Karpas-422 (cell line): Measurements from ENCODE around the gene BATF3. TPM values are rescaled to one million over a fixed set of nuclear protein-coding genes. Genes with fewer than 3 reads are reported as not detected.
"Not testable (repeated sequence)": the region's sequence is repeated elsewhere in the genome, so short reads cannot be mapped to it uniquely, and the experiment has no call there.

Experiments used
- DNase-seq: peaks from one replicate; pipeline ENCODE4 v3.0.0-alpha.2; 2015
- H2AFZ ChIP-seq: fragments of 200-600 bp; sonication (generic); 2 replicates; pipeline ENCODE4 v1.6.1; 2014; ENCODE audit warnings: antibody characterized with exemption, low read length, mixed read lengths
- H3K27ac ChIP-seq: fragments of 200-600 bp; sonication (generic); 2 replicates; pipeline ENCODE4 v1.5.1; 2014; ENCODE audit warnings: mild to moderate bottlenecking, low read length, moderate library complexity
- H3K27me3 ChIP-seq: fragments of 200-600 bp; sonication (generic); 2 replicates; pipeline ENCODE4 v1.6.1; 2014; ENCODE audit warnings: low read length, mixed read lengths
- H3K36me3 ChIP-seq: fragments of 200-600 bp; sonication (generic); 2 replicates; pipeline ENCODE4 v1.6.1; 2014; ENCODE audit warnings: low read length, mixed read lengths; ENCODE audit not compliant: insufficient read depth
- H3K4me1 ChIP-seq: fragments of 200-600 bp; sonication (generic); 2 replicates; pipeline ENCODE4 v1.6.1; 2014; ENCODE audit warnings: mild to moderate bottlenecking, low read length, mixed read lengths
- H3K4me2 ChIP-seq: fragments of 200-600 bp; sonication (generic); 2 replicates; pipeline ENCODE4 v1.6.1; 2014; ENCODE audit warnings: low read length, low read depth, mild to moderate bottlenecking; ENCODE audit not compliant: poor library complexity, severe bottlenecking
- H3K4me3 ChIP-seq: fragments of 200-600 bp; sonication (generic); 2 replicates; pipeline ENCODE4 v1.5.1; 2014; ENCODE audit warnings: mild to moderate bottlenecking, antibody characterized with exemption, low read length, mixed read lengths
- H3K79me2 ChIP-seq: fragments of 200-600 bp; sonication (generic); 2 replicates; pipeline ENCODE4 v1.6.1; 2014; ENCODE audit warnings: mild to moderate bottlenecking, low read length, mixed read lengths
- H3K9ac ChIP-seq: fragments of 200-600 bp; sonication (generic); 2 replicates; pipeline ENCODE4 v1.6.0; 2014; ENCODE audit warnings: low read length
- H3K9me2 ChIP-seq: fragments of 200-600 bp; sonication (generic), shearing (Covaris generic); replicated peaks from 2 replicates; pipeline ENCODE4 v1.6.0; 2014; ENCODE audit warnings: mild to moderate bottlenecking, low read length, moderate library complexity; ENCODE audit not compliant: insufficient read depth
- H3K9me3 ChIP-seq: fragments of 300-700, 200-600 bp; sonication (generic); 2 replicates; pipeline ENCODE4 v1.6.1; 2014; ENCODE audit warnings: low read length, mixed read lengths
- H4K20me1 ChIP-seq: fragments of 200-600 bp; sonication (generic); 2 replicates; pipeline ENCODE4 v1.6.1; 2014; ENCODE audit warnings: mild to moderate bottlenecking, antibody characterized with exemption, low read length, low read depth; ENCODE audit not compliant: insufficient read depth
- total RNA-seq: library from RNA; depleted of rRNA; stranded (reverse); fragments of >200 nt; shearing (Covaris generic); gene quantifications from 2 replicates; pipeline ENCODE4 v1.2.3, GENCODE V29; 2014; ENCODE audit warnings: low replicate concordance

BATF3 gene
- total RNA-seq, 1 experiment from 2014 or later, result 7.7 TPM

DNA sequence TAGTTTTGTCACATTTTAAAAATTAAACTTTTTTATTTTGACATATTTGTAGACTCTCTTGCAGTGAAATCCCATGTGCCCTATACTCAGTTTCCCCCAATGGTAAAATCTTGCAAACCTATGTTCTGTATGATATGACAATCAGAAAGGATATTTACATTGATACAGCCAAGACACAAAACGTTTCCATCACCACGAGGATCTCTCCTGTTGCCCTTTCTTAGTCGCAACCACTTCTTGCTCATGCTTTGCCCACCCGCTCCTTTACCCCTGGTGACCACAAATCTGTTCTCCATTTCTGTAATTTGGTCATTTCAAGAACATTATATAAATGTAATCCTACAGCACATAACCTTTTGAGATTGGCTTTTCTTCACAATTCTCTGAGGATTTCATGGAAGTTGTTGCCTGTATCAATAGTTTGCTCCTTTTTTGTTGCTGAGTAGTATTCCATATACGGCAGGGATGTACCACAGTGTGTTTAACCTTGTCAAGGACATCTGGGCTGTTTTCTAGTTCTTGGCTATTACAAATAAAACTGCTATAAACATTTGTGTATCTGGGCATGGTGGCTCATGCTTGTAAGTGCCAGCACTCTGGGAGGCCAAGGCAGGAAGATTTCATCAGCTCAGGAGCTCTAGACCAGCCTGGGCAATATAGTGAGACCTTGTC lies 14.0 kb upstream of the BATF3 start:
- no peaks in the 10 kb centered on the region for H3K27me3 ChIP-seq
- H3K4me1 ChIP-seq, result no peaks in the 10 kb centered on the region
- no peak overlapping the region for H3K9ac ChIP-seq
- H4K20me1 ChIP-seq, result no peaks in the 10 kb centered on the region
- DNase-seq, result no peak
- no peaks in the 10 kb centered on the region for H3K9me3 ChIP-seq
- H3K27ac ChIP-seq, result no peak overlapping the region
- H2AFZ ChIP-seq, result no peak overlapping the region
- H3K4me2 ChIP-seq, result no peak overlapping the region
- no peaks in the 10 kb centered on the region for H3K36me3 ChIP-seq
- H3K79me2 ChIP-seq, result no peaks in the 10 kb centered on the region
- no peaks in the 10 kb centered on the region for H3K9me2 ChIP-seq
- H3K4me3 ChIP-seq, result no peak overlapping the region

DNA sequence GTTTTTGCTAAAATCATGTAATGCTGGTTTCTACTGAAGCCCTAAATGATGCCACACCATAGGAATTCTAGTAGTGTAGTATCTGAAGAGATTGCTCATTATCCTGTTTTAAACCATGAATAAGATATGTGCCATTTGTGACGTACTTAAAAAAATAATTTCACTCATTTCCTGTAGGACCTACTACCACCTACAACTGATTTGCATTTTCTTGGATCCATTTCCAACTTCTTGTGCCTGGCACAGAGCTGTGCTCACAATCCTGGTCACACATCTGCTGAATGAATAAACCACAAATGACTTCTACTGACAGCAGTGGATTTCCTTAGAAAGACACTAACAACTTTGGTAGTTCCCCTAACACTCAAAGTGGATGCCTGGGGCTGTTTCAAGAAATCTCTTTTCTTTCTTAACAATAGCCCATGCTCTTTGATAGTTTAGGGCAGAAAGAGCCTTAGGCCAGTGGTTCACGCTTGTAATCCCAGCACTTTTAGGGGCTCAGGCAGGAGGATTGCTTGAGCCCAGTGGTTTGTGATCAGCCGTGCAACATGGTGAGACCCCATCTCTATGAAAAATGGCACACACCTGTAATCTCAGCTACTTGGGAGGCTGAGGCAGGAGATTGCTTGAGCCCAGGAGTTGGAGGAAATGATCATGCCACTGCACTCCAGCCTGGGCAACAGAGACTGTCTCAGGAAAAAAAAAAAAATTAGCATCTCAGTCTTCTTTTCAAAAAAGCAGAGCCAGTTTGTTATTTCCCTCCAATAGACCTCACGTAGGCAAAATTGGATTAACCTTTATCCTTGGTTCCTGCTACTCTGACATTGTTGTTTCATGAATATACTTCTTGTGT lies 13.0 kb upstream of the BATF3 start:
- Histone ChIP-seq H3K9me2 (no peaks in the 10 kb centered on the region), H3K9ac (no peak overlapping the region), H3K79me2 (no peaks in the 10 kb centered on the region), H4K20me1 (no peaks in the 10 kb centered on the region), H3K4me3 (no peak overlapping the region), H3K36me3 (no peaks in the 10 kb centered on the region), H3K9me3 (no peaks in the 10 kb centered on the region), H3K4me1 (no peaks in the 10 kb centered on the region), H3K4me2 (no peak overlapping the region), H3K27ac (no peak overlapping the region), H3K27me3 (no peaks in the 10 kb centered on the region), H2AFZ (no peak overlapping the region)
- DNase-seq, result no peak

DNA sequence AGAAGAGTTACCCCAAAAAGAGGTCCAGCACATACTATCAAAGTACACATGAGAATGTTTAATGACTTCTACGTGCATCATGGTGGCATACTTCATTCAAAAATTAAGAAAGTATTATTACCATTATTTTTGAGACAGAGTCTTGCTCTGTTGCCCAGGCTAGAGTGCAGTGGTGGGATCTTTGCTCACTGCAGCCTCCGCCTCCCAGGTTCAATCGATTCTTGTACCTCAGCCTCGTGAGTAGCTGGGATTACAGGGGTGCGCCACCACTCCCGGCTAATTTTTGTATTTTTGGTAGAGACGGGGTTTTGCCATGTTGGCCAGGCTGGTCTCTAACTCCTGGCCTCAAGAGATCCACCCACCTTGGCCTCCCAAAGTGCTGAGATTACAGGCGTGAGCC lies 12.3 kb upstream of the BATF3 start:
- not testable (repeated sequence) for H3K27me3 ChIP-seq, H3K4me1 ChIP-seq, H3K9ac ChIP-seq, H3K36me3 ChIP-seq, H3K79me2 ChIP-seq, H4K20me1 ChIP-seq, DNase-seq, H3K4me3 ChIP-seq, H3K27ac ChIP-seq, H3K9me2 ChIP-seq, H3K4me2 ChIP-seq, H2AFZ ChIP-seq, H3K9me3 ChIP-seq

DNA sequence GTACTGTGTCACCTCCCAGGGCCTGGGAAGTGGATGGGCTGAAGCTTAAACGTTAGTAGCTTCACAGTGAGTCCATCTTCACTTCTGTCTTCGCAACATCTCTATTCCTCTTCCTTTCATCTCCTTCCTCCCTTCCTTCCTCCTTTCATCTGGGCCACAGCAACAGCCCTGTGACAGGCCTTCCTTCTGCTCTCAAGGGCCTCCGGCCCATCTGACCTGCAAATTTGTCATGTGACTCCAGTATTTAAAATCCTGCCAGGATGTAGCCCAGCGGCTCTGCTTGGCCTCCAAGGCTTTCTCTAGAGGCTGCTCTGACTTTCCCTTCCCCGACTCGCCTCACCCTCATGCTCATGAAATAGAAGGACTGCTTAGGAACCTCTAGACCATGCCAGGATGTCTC lies 10.9 kb upstream of the BATF3 start:
- H3K4me1 ChIP-seq, result no peaks in the 10 kb centered on the region
- H3K4me3 ChIP-seq, result no peak overlapping the region
- H2AFZ ChIP-seq, result no peak overlapping the region
- no peaks in the 10 kb centered on the region for H3K79me2 ChIP-seq
- no peaks in the 10 kb centered on the region for H3K9me3 ChIP-seq
- DNase-seq, result no peak
- no peak overlapping the region for H3K9ac ChIP-seq
- no peaks in the 10 kb centered on the region for H3K9me2 ChIP-seq
- H4K20me1 ChIP-seq, result no peaks in the 10 kb centered on the region
- H3K27ac ChIP-seq, result no peak overlapping the region
- H3K27me3 ChIP-seq, result no peaks in the 10 kb centered on the region
- H3K36me3 ChIP-seq, result no peaks in the 10 kb centered on the region
- H3K4me2 ChIP-seq, result no peak overlapping the region

DNA sequence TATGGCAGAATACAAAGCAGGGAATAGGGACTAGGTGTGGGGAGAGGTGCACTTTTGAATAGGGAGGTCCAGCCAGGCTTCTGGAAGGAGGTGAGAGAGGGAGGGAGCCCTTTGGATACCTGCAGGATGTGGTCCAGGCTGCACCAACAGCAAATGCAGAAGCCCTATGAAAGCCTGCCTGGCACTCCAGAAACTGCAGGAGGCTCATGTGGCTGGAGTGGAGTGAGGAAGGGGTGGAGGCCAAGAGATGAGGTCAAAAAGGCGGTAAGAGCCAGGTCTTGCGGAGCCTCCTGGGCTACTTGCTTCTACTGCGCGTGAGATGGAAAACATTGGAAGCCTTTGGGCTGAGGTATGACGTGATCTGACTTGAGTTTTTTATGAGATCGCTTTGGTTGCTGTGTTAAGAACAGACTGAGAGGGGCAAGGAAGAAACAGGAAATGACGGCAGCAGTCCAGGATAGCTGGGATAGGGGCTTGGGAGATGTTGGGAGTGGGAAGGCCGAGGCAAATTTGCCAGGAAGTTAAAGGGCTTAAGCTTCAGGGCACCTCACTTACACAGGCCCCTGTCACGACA lies 4.4 kb upstream of the BATF3 start:
- Histone ChIP-seq H2AFZ (no peak overlapping the region), H3K27ac (no peak overlapping the region), H3K36me3 (no peaks in the 10 kb centered on the region), H4K20me1 (no peaks in the 10 kb centered on the region), H3K27me3 (no peaks in the 10 kb centered on the region), H3K79me2 (no peaks in the 10 kb centered on the region), H3K4me1 (peaks cover 25% of the 10 kb centered on the region), H3K9me2 (no peaks in the 10 kb centered on the region), H3K4me2 (no peak overlapping the region), H3K4me3 (no peak overlapping the region), H3K9me3 (no peaks in the 10 kb centered on the region), H3K9ac (no peak overlapping the region)
- no peak for DNase-seq

DNA sequence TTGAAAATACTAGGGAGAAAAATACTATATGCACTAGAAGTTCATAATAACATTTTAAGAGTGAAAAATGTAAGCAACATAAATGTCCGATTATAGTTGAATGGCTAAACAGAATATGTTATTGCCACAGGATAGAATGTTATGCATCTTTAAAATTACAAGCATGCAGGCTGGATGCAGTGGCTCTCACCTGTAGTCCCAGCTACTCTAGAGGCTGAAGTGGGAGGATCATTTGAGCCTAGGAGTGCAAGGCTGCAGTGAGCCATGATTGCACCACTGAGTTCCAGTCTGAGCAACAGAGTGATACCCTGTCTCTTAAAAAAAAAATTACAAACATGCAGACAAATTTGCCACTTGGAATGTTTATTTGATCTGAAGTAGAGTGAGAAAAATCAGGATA lies 3.0 kb upstream of the BATF3 start:
- no peak for DNase-seq
- H3K27ac ChIP-seq, result no peak overlapping the region
- H3K79me2 ChIP-seq, result no peaks in the 10 kb centered on the region
- H3K4me2 ChIP-seq, result no peak overlapping the region
- H3K36me3 ChIP-seq, result no peaks in the 10 kb centered on the region
- H3K4me3 ChIP-seq, result no peak overlapping the region
- H3K9ac ChIP-seq, result no peak overlapping the region
- H2AFZ ChIP-seq, result no peak overlapping the region
- H3K27me3 ChIP-seq, result no peaks in the 10 kb centered on the region
- no peaks in the 10 kb centered on the region for H4K20me1 ChIP-seq
- no peaks in the 10 kb centered on the region for H3K9me3 ChIP-seq
- H3K9me2 ChIP-seq, result no peaks in the 10 kb centered on the region
- H3K4me1 ChIP-seq, result peaks cover 35% of the 10 kb centered on the region

DNA sequence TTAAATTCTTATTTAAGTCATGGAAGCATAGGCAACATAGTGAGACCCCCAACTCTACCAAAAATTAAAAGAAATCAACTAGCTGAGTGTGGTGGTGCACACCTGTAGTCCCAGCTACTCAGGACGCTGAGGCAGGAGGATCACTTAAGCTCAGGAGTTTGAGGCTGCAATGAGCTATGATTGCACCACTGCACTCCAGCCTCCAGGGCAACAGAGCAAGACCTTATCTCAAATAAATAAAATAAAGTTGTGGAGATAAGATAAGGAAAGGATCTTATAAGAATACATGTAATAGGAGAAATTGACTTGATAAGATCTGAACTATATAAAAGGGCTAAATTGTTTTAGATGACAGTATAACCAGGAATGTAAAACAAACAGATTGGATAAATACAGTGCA lies 2.3 kb upstream of the BATF3 start:
- H3K9me3 ChIP-seq, result no peaks in the 10 kb centered on the region
- no peak for DNase-seq
- H3K9me2 ChIP-seq, result no peaks in the 10 kb centered on the region
- H4K20me1 ChIP-seq, result no peaks in the 10 kb centered on the region
- H3K9ac ChIP-seq, result no peak overlapping the region
- H3K27ac ChIP-seq, result no peak overlapping the region
- H3K4me2 ChIP-seq, result no peak overlapping the region
- no peaks in the 10 kb centered on the region for H3K27me3 ChIP-seq
- H3K36me3 ChIP-seq, result no peaks in the 10 kb centered on the region
- no peaks in the 10 kb centered on the region for H3K79me2 ChIP-seq
- H3K4me3 ChIP-seq, result no peak overlapping the region
- H3K4me1 ChIP-seq, result peaks cover 40% of the 10 kb centered on the region
- no peak overlapping the region for H2AFZ ChIP-seq
